OCI-LY3 (cell line): ENCODE measurements around the gene RHOF.

Experiments
- H2AFZ ChIP-seq: fragments of 200-600, 300-600 bp; shearing (Covaris generic); 2 replicates; pipeline ENCODE4 v1.6.0; 2014; ENCODE audit warnings: antibody characterized with exemption, low read depth, low read length
- H3K27ac ChIP-seq: fragments of 200-600, 300-600 bp; sonication (generic); 2 replicates; pipeline ENCODE4 v1.5.1; 2014; ENCODE audit warnings: mild to moderate bottlenecking, low read length, moderate library complexity, mixed read lengths
- H3K27me3 ChIP-seq: fragments of 200-600, 300-600 bp; sonication (generic); 2 replicates; pipeline ENCODE4 v1.6.1; 2014; ENCODE audit warnings: low read depth, low read length, mixed read lengths
- H3K36me3 ChIP-seq: fragments of 200-600, 300-600 bp; sonication (generic); replicated peaks from 2 replicates; pipeline ENCODE3; 2014; ENCODE audit warnings: low read depth, low read length, mixed read lengths
- H3K4me1 ChIP-seq: fragments of 300-600, 200-600 bp; sonication (generic); 2 replicates; pipeline ENCODE4 v1.6.1; 2014; ENCODE audit warnings: low read length, mixed read lengths
- H3K4me2 ChIP-seq: fragments of 200-600, 300-600 bp; sonication (generic); 2 replicates; pipeline ENCODE4 v1.6.1; 2014; ENCODE audit warnings: low read length, mixed read lengths
- H3K4me3 ChIP-seq: fragments of 300-600, 200-600 bp; sonication (generic); 2 replicates; pipeline ENCODE4 v1.5.1; 2014; ENCODE audit warnings: antibody characterized with exemption, mild to moderate bottlenecking, low read length, moderate library complexity
- H3K79me2 ChIP-seq: fragments of 300-600, 200-600 bp; shearing (Covaris generic); 2 replicates; pipeline ENCODE4 v1.6.1; 2014; ENCODE audit warnings: mild to moderate bottlenecking, low read length, mixed read lengths
- H3K9ac ChIP-seq: fragments of 300-600, 200-600 bp; shearing (Covaris generic); 2 replicates; pipeline ENCODE4 v1.6.0; 2014; ENCODE audit warnings: mild to moderate bottlenecking, low read length, moderate library complexity
- H3K9me3 ChIP-seq: fragments of 200-600, 300-600 bp; shearing (Covaris generic); 2 replicates; pipeline ENCODE4 v1.6.1; 2014; ENCODE audit warnings: low read length, mixed read lengths; ENCODE audit not compliant: insufficient read depth
- H4K20me1 ChIP-seq: fragments of 200-600, 300-600 bp; sonication (generic); 2 replicates; pipeline ENCODE4 v1.6.1; 2016; ENCODE audit warnings: low read length, mixed read lengths; ENCODE audit not compliant: insufficient read depth
- CTCF ChIP-seq: fragments of 200-600, 300-600 bp; sonication (generic); IDR thresholded peaks from 2 replicates; pipeline ENCODE4 v1.5.1; 2014; ENCODE audit warnings: antibody characterized with exemption, low read length, low read depth
- EZH2phosphoT487 ChIP-seq: fragments of 200-600 bp; shearing (Covaris generic); IDR thresholded peaks from 2 replicates; pipeline ENCODE4 v1.6.1; 2018; ENCODE audit warnings: antibody characterized with exemption, mixed run types, low read depth

Gene RHOF

GRCh38 chr12:121838126-121838525, 44.6 kb upstream of the RHOF start:
- Histone ChIP-seq H3K4me1 (peaks cover 11% of the 10 kb centered on the region), H3K36me3 (peaks cover 3% of the 10 kb centered on the region), H3K9ac (no peak overlapping the region), H3K9me3 (no peaks in the 10 kb centered on the region), H3K27me3 (0 out of 2 replicates have a peak, but pooled peaks cover 3% of the 10 kb centered on the region), H3K27ac (no peak overlapping the region), H3K4me2 (no peak overlapping the region), H4K20me1 (no peaks in the 10 kb centered on the region), H3K4me3 (no peak overlapping the region), H3K79me2 (no peaks in the 10 kb centered on the region), H2AFZ (no peak overlapping the region)
- no peak for TF ChIP-seq CTCF
- no peak for TF ChIP-seq EZH2phosphoT487

GRCh38 chr12:121837680-121838079, 44.2 kb upstream of the RHOF start:
- Histone ChIP-seq H3K4me3 (peak overlapping the region; percentile 3; the same call in 1 of the 2 replicates), H3K4me1 (peaks cover 11% of the 10 kb centered on the region), H3K27me3 (0 out of 2 replicates have a peak, but pooled peaks cover 3% of the 10 kb centered on the region), H2AFZ (no peak overlapping the region), H4K20me1 (no peaks in the 10 kb centered on the region), H3K79me2 (no peaks in the 10 kb centered on the region), H3K9me3 (no peaks in the 10 kb centered on the region), H3K9ac (no peak overlapping the region), H3K4me2 (peak overlapping the region; percentile 20; the same call in 1 of the 2 replicates), H3K36me3 (peaks cover 3% of the 10 kb centered on the region), H3K27ac (no peak overlapping the region)
- TF ChIP-seq CTCF (peak; percentile 29), EZH2phosphoT487 (no peak)

- Histone ChIP-seq H3K4me3 (no peak overlapping the region), H2AFZ (no peak overlapping the region), H3K4me2 (no peak overlapping the region), H3K4me1 (no peaks in the 10 kb centered on the region), H3K36me3 (peaks cover 44% of the 10 kb centered on the region), H3K9ac (no peak overlapping the region), H3K9me3 (no peaks in the 10 kb centered on the region), H3K27me3 (no peaks in the 10 kb centered on the region), H4K20me1 (no peaks in the 10 kb centered on the region), H3K27ac (no peak overlapping the region), H3K79me2 (no peaks in the 10 kb centered on the region)
- no peak for TF ChIP-seq CTCF
Observed at GRCh38 chr12:121831571-121832245, 38.2 kb upstream of the RHOF start.

GRCh38 chr12:121830588-121831265, 37.2 kb upstream of the RHOF start:
- Histone ChIP-seq H3K9ac (no peak overlapping the region), H3K4me1 (no peaks in the 10 kb centered on the region)

More at GRCh38 chr12:121830588-121831265, 37.2 kb upstream of the RHOF start:
- no peak overlapping the region for H3K4me2 ChIP-seq
- TF ChIP-seq EZH2phosphoT487 (no peak), CTCF (no peak)
- no peak overlapping the region for H3K4me3 ChIP-seq
- no peaks in the 10 kb centered on the region for H3K79me2 ChIP-seq
- H2AFZ ChIP-seq, result no peak overlapping the region
- H3K27me3 ChIP-seq, result no peaks in the 10 kb centered on the region
- H3K27ac ChIP-seq, result no peak overlapping the region
- H4K20me1 ChIP-seq, result no peaks in the 10 kb centered on the region
- H3K36me3 ChIP-seq, result peaks cover 52% of the 10 kb centered on the region
- H3K9me3 ChIP-seq, result no peaks in the 10 kb centered on the region
